WI38 (cell line): Measurements from ENCODE around the gene AMBRA1.
A peak's percentile ranks its signal among the peaks of the same experiment; 100 is the strongest.

Experiments
- H3K4me3 ChIP-seq: 2 replicates; pipeline ENCODE4 v1.5.1; 2011; ENCODE audit warnings: low read depth, mild to moderate bottlenecking, control low read depth, low read length
- CTCF ChIP-seq: IDR thresholded peaks from 2 replicates; pipeline ENCODE4 v1.5.1; 2012; ENCODE audit warnings: low read depth, mild to moderate bottlenecking, control low read depth, low read length

AMBRA1 gene

GRCh38 chr11:46540807-46541206 is 53.0 kb downstream of the AMBRA1 start:
- TF ChIP-seq CTCF = no peak

GRCh38 chr11:46537537-46538295 is 56.1 kb downstream of the AMBRA1 start:
- no peak overlapping the region for H3K4me3 ChIP-seq
- peak; percentile 94 for TF ChIP-seq CTCF

More at GRCh38 chr11:46540807-46541206, 53.0 kb downstream of the AMBRA1 start:
- no peak overlapping the region for H3K4me3 ChIP-seq

- H3K4me3 ChIP-seq = no peak overlapping the region
- peak; percentile 13; the same call in 1 of the 2 replicates for TF ChIP-seq CTCF
Measured at GRCh38 chr11:46537121-46537520, 56.7 kb downstream of the AMBRA1 start.

- H3K4me3 ChIP-seq = no peak overlapping the region
- no peak for TF ChIP-seq CTCF
Measured at GRCh38 chr11:46535688-46536087, 58.1 kb downstream of the AMBRA1 start.

GRCh38 chr11:46534711-46535110 is 59.1 kb downstream of the AMBRA1 start:
- no peak overlapping the region for H3K4me3 ChIP-seq
- TF ChIP-seq CTCF = no peak

- no peak overlapping the region for H3K4me3 ChIP-seq
- no peak for TF ChIP-seq CTCF
Measured at GRCh38 chr11:46533396-46534100, 60.3 kb downstream of the AMBRA1 start.
